Posterior vena cava (tissue), 2 donors: Measurements from ENCODE around the gene FNDC3B. TPM values are rescaled to one million over a fixed set of nuclear protein-coding genes. Genes with fewer than 3 reads are reported as not detected.

ENCODE experiments used
- DNase-seq: peaks from one replicate; pipeline ENCODE4 v3.0.0-alpha.2; 2020; ENCODE audit warnings: low spot score
- intact Hi-C, 2 donors: fragments of 100-400 bp; cut with DNase I; formaldehyde crosslinking; loops; one replicate each; pipeline versions ENCODE4 v1.14.1 to v1.14.2; 2022 to 2023
- total RNA-seq, 2 donors: library from RNA; stranded (reverse); fragmentation: NEBNext Ultra II Directional; extraction: Animal tissue kit (Norgen Biotek cat#: 25700); gene quantifications; one replicate each; pipeline ENCODE4 v1.2.1, GENCODE V29; 2021
- donor health status: DM: yes; HTN: yes; CAD: no.
- donor health status: DM: yes; HTN: yes; CAD: no.

The FNDC3B gene
- total RNA-seq, 2 donors from 2014 or later = 142 to 167 TPM

GRCh38 chr3:172186607-172187006 lies 147.2 kb downstream of the FNDC3B start:
- DNase-seq = no peak
- intact Hi-C loops = no loop called here

- DNase-seq = no peak
- intact Hi-C loops = no loop called here
These were observed 148.1 kb downstream of the FNDC3B start for GRCh38 chr3:172187511-172187910.

GRCh38 chr3:172188511-172188910 lies 149.1 kb downstream of the FNDC3B start:
- DNase-seq = no peak
- intact Hi-C loops = no loop called here

- intact Hi-C loops = no loop called here
- no peak for DNase-seq
These were observed 149.8 kb downstream of the FNDC3B start for GRCh38 chr3:172189213-172189612.

GRCh38 chr3:172189987-172190603 lies 150.7 kb downstream of the FNDC3B start:
- intact Hi-C loops = no loop called here
- no peak for DNase-seq

- intact Hi-C loops = no loop called here
- no peak for DNase-seq
These were observed 151.6 kb downstream of the FNDC3B start for GRCh38 chr3:172190980-172191379.

GRCh38 chr3:172191629-172192028 lies 152.3 kb downstream of the FNDC3B start:
- intact Hi-C loops = no loop called here
- no peak for DNase-seq

- no peak for DNase-seq
- intact Hi-C loops = no loop called here
These were observed 153.5 kb downstream of the FNDC3B start for GRCh38 chr3:172192830-172193415.

- no peak for DNase-seq
These were observed 154.1 kb downstream of the FNDC3B start for GRCh38 chr3:172193436-172193835.

GRCh38 chr3:172194702-172195406 lies 155.5 kb downstream of the FNDC3B start:
- no peak for DNase-seq
- intact Hi-C loops = no loop called here

More at GRCh38 chr3:172193436-172193835, 154.1 kb downstream of the FNDC3B start:
- intact Hi-C loops = no loop called here

- intact Hi-C loops = no loop called here
- no peak for DNase-seq
These were observed 156.0 kb downstream of the FNDC3B start for GRCh38 chr3:172195407-172195754.

GRCh38 chr3:172197344-172197743 lies 158.0 kb downstream of the FNDC3B start:
- DNase-seq = no peak
- intact Hi-C loops = no loop called here

- DNase-seq = no peak
- intact Hi-C loops = no loop called here
These were observed 159.1 kb downstream of the FNDC3B start for GRCh38 chr3:172198428-172198827.

GRCh38 chr3:172199850-172200369 lies 160.5 kb downstream of the FNDC3B start:
- intact Hi-C loops = loop anchor here in 1 of 2 donors (10.0 kb wide), 1 partner anchor 55 kb away; no protein-coding TSS in a partner anchor
- no peak for DNase-seq

GRCh38 chr3:172201136-172201869 lies 161.9 kb downstream of the FNDC3B start:
- DNase-seq = peak; percentile 94
- intact Hi-C loops = loop anchor here in 1 of 2 donors (10.0 kb wide), 1 partner anchor 53 kb away; no protein-coding TSS in a partner anchor

GRCh38 chr3:172201870-172202236 lies 162.5 kb downstream of the FNDC3B start:
- intact Hi-C loops = loop anchor here in 1 of 2 donors (10.0 kb wide), 1 partner anchor 53 kb away; no protein-coding TSS in a partner anchor
- no peak for DNase-seq

GRCh38 chr3:172202797-172203196 lies 163.4 kb downstream of the FNDC3B start:
- intact Hi-C loops = loop anchor here in 1 of 2 donors (10.0 kb wide), 1 partner anchor 52 kb away; no protein-coding TSS in a partner anchor
- no peak for DNase-seq

GRCh38 chr3:172203522-172204258 lies 164.3 kb downstream of the FNDC3B start:
- intact Hi-C loops = loop anchor here in 1 of 2 donors (10.0 kb wide), 1 partner anchor 51 kb away; no protein-coding TSS in a partner anchor
- no peak for DNase-seq

- intact Hi-C loops = loop anchor here in 1 of 2 donors (10.0 kb wide), 1 partner anchor 50 kb away; no protein-coding TSS in a partner anchor
- no peak for DNase-seq
These were observed 165.3 kb downstream of the FNDC3B start for GRCh38 chr3:172204716-172205115.
